ENCODE data around the gene ARFGAP2. TPM values are rescaled to one million over a fixed set of nuclear protein-coding genes. Genes with fewer than 3 reads are reported as not detected.

ARFGAP2 gene
- total RNA-seq, 1 donor from 2014 or later, result 51.1 TPM

DNA sequence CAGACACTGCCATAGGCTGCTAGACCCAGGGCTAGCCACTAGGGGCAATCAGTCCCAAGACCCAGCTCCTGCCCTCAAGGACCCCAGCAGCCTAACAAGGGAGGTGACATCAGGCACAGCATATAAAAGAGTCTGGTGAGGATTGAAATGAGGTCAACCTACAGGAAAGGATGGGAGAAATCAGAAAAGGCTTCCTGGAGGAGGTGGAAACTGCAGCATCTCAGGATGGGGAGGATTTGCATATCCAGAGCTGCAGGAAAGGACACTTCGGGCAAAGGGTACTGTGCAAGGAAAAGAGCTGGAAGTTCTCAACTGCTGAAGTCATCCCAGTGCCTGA, 2.9 kb upstream of the ARFGAP2 start:
- Mint-ChIP-seq H3K27ac (ENCODE audit: unreplicated experiment) (no peak overlapping the region), H3K36me3 (ENCODE audit: low read depth) (peaks cover 5% of the 10 kb centered on the region), H3K9me3 (ENCODE audit: low read depth) (no peaks in the 10 kb centered on the region), H3K4me1 (ENCODE audit: low read depth) (peaks cover 40% of the 10 kb centered on the region), H3K27me3 (ENCODE audit: low read depth) (no peaks in the 10 kb centered on the region), H3K4me3 (ENCODE audit: unreplicated experiment) (no peak overlapping the region)
- TF ChIP-seq, protein P1, sequence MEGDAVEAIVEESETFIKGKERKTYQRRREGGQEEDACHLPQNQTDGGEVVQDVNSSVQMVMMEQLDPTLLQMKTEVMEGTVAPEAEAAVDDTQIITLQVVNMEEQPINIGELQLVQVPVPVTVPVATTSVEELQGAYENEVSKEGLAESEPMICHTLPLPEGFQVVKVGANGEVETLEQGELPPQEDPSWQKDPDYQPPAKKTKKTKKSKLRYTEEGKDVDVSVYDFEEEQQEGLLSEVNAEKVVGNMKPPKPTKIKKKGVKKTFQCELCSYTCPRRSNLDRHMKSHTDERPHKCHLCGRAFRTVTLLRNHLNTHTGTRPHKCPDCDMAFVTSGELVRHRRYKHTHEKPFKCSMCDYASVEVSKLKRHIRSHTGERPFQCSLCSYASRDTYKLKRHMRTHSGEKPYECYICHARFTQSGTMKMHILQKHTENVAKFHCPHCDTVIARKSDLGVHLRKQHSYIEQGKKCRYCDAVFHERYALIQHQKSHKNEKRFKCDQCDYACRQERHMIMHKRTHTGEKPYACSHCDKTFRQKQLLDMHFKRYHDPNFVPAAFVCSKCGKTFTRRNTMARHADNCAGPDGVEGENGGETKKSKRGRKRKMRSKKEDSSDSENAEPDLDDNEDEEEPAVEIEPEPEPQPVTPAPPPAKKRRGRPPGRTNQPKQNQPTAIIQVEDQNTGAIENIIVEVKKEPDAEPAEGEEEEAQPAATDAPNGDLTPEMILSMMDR (IDR thresholded peaks at IDR 0.05), result peak; percentile 75
- no peak for DNase-seq (ENCODE audit: low spot score)

DNA sequence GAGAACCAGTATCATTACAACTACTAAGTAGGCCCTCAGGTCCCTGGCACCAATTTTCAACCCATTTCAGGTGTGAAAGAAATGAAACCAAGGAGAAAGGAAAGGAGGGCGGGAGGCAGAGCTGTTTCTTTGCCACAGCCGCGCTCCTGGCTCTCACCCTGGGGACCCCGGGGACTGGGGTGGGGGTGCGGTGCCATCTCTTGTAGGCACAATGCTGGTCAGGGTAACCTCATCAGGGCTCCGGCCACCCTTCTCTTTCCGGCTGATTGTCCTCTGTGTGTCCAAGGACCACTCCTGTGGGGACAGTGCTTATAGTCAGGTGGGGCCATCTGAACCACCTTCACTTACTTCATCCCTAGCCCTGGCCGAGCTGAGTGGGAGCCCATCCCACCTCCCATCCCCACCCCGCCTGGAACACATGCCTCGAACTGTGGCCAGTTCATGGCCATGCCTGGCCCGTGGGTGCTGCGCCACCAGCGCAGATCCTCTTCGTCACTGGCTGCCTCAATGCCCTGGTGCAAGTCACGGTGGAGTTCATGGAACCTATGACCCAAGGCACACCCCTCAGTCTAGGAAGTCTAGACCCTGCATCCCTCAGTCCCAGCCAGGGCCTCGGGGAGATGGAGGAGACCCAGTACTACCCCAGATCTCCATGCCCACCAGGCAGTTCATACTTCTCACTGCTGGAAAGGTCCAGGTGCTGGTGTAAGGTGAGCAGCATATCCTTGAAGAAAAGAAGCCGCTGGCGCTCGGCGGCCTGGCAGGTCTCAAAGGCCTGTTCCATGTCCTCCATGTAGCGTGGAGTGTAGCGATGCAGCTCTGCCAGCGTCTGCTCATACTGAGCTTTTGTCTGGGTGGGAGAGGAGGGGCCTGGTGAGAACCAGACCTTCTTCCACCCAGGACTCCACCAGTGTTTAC, 2.3 kb upstream of the ARFGAP2 start:
- Mint-ChIP-seq H3K27ac (ENCODE audit: unreplicated experiment) (no peak overlapping the region), H3K4me1 (ENCODE audit: low read depth) (peaks cover 33% of the 10 kb centered on the region), H3K4me3 (ENCODE audit: unreplicated experiment) (no peak overlapping the region), H3K9me3 (ENCODE audit: low read depth) (no peaks in the 10 kb centered on the region), H3K27me3 (ENCODE audit: low read depth) (no peaks in the 10 kb centered on the region), H3K36me3 (ENCODE audit: low read depth) (peaks cover 5% of the 10 kb centered on the region)
- no peak for DNase-seq (ENCODE audit: low spot score)
- TF ChIP-seq, protein P1 (IDR thresholded peaks at IDR 0.05), result no peak

- TF ChIP-seq, protein P1 (IDR thresholded peaks at IDR 0.05), result no peak
- Mint-ChIP-seq H3K27ac (ENCODE audit: unreplicated experiment) (no peak overlapping the region), H3K9me3 (ENCODE audit: low read depth) (no peaks in the 10 kb centered on the region), H3K36me3 (ENCODE audit: low read depth) (peaks cover 7% of the 10 kb centered on the region), H3K27me3 (ENCODE audit: low read depth) (no peaks in the 10 kb centered on the region), H3K4me3 (ENCODE audit: unreplicated experiment) (no peak overlapping the region), H3K4me1 (ENCODE audit: low read depth) (peaks cover 26% of the 10 kb centered on the region)
- no peak for DNase-seq (ENCODE audit: low spot score)
Measured at GRCh38 chr11:47178316-47178715, 1.6 kb upstream of the ARFGAP2 start.

- peak overlapping the region; percentile 82 for H3K4me3 Mint-ChIP-seq (ENCODE audit: unreplicated experiment)
- TF ChIP-seq, protein P1 (IDR thresholded peaks at IDR 0.05), result no peak
- no peak for DNase-seq (ENCODE audit: low spot score)
- peaks cover 26% of the 10 kb centered on the region for H3K4me1 Mint-ChIP-seq (ENCODE audit: low read depth)
- H3K36me3 Mint-ChIP-seq (ENCODE audit: low read depth), result peaks cover 9% of the 10 kb centered on the region
- peak overlapping the region; percentile 97 for H3K27ac Mint-ChIP-seq (ENCODE audit: unreplicated experiment)
- H3K27me3 Mint-ChIP-seq (ENCODE audit: low read depth), result no peaks in the 10 kb centered on the region
- H3K9me3 Mint-ChIP-seq (ENCODE audit: low read depth), result no peaks in the 10 kb centered on the region
Measured at GRCh38 chr11:47177846-47178245, 1.2 kb upstream of the ARFGAP2 start.

DNA sequence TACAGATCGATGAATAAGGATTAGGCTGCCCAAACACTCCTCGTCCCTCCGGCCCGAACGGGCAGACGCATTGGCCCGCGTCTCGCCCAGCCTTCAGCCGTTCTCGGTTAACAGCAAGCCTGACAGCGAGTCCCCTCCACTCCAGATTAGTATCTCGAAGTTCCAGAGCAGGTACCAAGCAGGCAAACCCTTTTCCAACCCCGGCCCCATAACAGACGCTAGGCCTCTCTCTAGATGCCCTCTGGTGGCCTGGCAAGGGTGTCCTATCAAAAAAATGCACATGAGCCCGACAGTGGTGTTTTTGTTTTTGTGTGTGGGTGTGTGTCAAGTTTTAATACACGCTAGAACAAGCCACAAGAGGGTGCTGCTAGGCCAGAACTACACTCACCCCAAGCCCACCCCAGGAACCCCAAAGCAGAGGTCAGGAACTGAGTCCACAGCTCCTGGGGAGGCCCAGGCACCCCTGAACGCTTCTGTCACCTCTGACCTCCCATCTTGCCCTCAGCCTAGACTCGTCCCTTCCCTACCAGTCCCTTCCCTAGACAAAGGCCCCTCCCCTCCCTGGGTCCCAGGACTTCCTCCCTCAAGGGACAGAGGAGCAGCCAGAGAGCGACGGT, 658 bp upstream of the ARFGAP2 start:
- peak overlapping the region; percentile 97 for H3K27ac Mint-ChIP-seq (ENCODE audit: unreplicated experiment)
- DNase-seq (ENCODE audit: low spot score), result no peak
- no peaks in the 10 kb centered on the region for H3K27me3 Mint-ChIP-seq (ENCODE audit: low read depth)
- H3K36me3 Mint-ChIP-seq (ENCODE audit: low read depth), result peaks cover 12% of the 10 kb centered on the region
- H3K4me1 Mint-ChIP-seq (ENCODE audit: low read depth), result peaks cover 26% of the 10 kb centered on the region
- TF ChIP-seq, protein P1 (IDR thresholded peaks at IDR 0.05), result peak; percentile 91
- H3K9me3 Mint-ChIP-seq (ENCODE audit: low read depth), result no peaks in the 10 kb centered on the region
- peak overlapping the region; percentile 82 for H3K4me3 Mint-ChIP-seq (ENCODE audit: unreplicated experiment)

All from chondrocyte (in vitro differentiated cells).